HG03439 (cell line): ENCODE measurements around the gene LETM1.

Source experiments
- ATAC-seq: cut with Tn5 transposase; IDR thresholded peaks from one replicate; pipeline ENCODE4 v1.9.1; 2021; ENCODE audit warnings: mild to moderate bottlenecking, moderate library complexity; ENCODE audit not compliant: unreplicated experiment

LETM1 gene

GRCh38 chr4:1766106-1767060, 89.6 kb downstream of the LETM1 start:
- no peak for ATAC-seq

GRCh38 chr4:1765409-1766072, 90.4 kb downstream of the LETM1 start:
- ATAC-seq, result no peak

- no peak for ATAC-seq
Observed at GRCh38 chr4:1764670-1765069, 91.3 kb downstream of the LETM1 start.

- no peak for ATAC-seq
Observed at GRCh38 chr4:1763550-1764080, 92.3 kb downstream of the LETM1 start.

GRCh38 chr4:1763070-1763549, 92.8 kb downstream of the LETM1 start:
- ATAC-seq, result no peak

GRCh38 chr4:1762264-1763010, 93.5 kb downstream of the LETM1 start:
- no peak for ATAC-seq
